HL-60/S4 treated with retinoic acid at 250 ng/mL for 4 days and 3 days (cell line): ENCODE data around the gene RDH11.

Experiments
- in situ Hi-C: fragments of 300-500 bp; cut with MboI; formaldehyde crosslinking; loops from 2 replicates; pipeline ENCODE4 v1.7.0; 2022; ENCODE audit warnings: low sequenced_read_pairs

RDH11 gene, protein sequence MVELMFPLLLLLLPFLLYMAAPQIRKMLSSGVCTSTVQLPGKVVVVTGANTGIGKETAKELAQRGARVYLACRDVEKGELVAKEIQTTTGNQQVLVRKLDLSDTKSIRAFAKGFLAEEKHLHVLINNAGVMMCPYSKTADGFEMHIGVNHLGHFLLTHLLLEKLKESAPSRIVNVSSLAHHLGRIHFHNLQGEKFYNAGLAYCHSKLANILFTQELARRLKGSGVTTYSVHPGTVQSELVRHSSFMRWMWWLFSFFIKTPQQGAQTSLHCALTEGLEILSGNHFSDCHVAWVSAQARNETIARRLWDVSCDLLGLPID

DNA sequence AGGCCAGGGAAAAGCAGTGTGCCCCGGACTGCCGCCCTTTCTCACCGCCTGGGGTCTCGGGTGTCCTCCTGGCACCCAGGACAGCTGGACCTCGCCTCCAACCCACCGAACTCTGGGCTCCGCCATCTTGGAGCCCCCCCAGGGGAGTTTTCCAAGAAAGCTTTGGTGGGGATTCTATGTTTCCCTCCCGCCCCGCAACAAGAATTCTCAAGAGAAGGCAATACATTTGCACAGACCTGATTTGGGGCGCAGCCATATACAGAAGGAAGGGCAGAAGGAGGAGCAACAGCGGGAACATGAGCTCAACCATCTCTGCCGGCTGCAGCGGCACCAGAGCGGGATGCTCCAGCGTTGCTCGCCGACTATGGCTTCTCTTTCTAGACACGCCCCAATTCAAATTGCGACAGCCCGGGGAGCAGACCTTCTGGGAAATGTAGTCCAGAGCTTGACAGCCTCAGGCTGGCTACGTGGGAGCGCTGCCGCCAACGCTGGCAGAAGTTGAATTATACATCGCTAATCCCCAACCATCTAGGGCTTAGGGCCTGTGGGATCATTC is at the start of gene RDH11:
RDH11 (minus strand) TSS at position 371 of the 556 bp plus-strand sequence; CDS start at position 310, 61 bp downstream.
- in situ Hi-C loops = no loop called here

DNA sequence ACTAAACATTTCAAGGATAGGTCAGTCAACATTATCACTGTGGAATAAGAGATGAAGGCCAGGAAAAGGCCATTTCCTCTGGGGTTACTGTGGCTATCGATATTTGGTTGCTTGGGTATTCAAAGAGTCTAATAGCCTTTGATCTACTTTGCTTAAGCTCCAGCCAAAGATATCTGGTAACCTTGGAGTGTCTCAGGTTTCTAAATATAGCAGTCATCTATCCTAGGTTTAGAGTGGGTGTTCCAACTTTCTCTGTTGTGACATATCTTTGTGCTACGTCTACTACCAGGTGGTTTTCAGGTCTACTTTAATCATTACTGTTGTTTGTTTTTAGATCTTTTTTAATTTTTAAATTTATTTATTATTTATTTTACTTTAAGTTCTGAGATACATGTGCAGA is 48.5 kb upstream of the RDH11 start:
- in situ Hi-C loops = no loop called here

DNA sequence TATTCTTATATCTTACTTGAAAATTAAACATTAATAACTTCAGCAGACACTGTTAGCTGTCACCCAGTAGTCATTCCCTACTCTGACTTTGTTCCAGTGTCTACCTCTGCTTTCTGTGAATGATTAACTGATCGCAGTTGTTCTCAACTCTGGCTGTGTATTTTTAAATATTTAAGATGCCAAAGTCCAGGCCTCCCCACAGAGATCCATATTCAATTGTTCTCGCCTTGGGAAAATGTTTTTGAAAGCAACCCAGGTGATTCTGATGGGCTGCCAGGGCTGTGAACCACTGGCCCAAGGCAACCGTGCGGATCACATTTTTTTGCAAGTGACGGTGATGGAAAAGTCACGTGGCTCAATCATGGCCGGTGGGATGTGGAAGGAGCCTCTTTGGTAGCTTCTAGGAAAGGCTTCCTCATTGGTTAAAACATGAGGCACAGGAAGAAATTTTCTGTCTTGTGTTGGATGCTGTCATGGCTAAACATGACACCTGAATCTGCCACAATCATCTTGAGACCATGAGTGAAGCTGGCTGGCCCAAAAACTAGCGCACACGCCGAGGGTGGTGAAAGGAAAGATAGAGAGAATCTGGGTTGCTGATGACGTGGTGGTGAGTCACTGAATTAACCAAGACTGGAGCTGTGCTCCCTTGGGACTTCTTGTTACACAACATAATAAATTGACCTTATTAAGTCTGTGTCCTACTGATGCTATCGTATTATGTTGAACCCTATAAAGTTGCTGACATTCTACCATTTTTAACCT is 43.4 kb upstream of the RDH11 start:
- in situ Hi-C loops = no loop called here

DNA sequence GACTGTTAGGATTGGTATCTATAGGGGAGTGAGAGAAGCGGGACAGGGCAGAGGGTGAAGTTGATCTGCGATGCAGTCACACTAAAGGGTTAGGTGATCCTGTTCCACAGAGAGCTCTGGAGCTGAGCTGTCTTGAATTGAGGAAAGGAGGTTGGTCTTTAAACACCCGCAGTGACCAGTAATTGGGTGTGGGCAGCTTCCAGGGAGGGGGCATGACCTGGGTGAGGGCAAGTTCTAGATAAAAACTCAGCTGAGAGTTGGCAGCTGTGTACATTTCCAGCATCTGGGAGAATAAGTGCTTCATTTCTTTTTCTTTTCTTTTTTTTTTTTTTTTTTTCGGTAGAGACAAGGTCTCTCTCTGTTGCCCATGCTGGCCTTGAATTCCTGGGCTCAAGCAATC is 41.2 kb upstream of the RDH11 start:
- in situ Hi-C loops = no loop called here

DNA sequence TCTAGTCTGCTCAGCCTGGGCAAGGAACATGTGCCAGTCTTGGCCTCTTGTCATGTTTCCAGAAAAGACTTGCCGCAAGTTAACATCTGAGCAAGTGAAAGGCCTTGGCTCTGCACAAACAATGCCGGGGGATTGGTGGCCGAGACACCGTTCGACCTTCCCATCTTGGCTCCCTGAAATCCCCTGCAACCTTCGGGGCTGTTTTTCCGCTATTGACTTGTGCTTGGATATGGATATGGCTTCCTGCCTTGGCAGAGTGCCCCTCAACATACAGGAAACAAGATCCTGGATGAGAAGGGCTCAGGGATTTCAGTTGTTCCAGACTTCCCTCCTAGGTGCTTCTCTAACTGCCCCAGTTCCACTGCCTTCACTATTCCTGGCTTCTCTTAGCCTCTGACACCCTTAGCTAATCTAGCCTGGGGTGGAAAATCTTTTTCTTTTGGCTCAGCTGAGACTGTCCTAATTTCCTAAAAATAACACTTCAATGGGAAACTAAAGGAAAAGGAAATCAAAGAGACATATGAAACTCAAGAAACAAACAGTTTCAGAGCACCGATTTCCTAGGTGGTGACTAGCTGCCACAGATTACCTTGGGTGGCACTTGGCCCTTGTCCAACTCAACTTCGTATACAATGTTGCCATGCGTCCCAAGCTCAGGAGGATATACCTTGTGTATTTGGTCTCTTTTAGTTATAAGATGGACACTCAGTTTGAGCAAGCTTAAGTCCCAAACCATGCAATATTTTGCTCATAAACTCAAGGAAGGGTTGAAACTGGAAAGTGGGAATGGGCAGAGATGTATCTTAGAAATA is 40.0 kb upstream of the RDH11 start:
- in situ Hi-C loops = no loop called here

DNA sequence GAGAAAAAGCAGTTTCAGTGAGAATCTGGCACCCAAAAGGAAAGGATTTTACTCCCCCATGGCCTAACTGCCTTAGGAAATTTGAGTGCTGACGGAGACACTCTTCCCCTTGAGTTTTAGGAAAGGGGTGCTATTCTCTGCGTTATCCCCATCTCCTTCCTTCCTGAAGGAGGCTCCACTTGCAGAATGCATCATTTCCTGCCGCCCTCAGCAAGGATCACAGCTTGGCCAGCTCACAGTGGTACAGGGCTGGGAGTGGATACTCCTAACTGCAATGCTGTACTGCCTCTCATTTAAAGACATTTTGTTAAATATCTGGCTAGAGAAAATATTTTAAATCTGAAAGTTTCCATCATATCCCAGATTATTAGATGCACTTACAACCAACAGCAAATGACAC is 39.1 kb upstream of the RDH11 start:
- in situ Hi-C loops = no loop called here

DNA sequence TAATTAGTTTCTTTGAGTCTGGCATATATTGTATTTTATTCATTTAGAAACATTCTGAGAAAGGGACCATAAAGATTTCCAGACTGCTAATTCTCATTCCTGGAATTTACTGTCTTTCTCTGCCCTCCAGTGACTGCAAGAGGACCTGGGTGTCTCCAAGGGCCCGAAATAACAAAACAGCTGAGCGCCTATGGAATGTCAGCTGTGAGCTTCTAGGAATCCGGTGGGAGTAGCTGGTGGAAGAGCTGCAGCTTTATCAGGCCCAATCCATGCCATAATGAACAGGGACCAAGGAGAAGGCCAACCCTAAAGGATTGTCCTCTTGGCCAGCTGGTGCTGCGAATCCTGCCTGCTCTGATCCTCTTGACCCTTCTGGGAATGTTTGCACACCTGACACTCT is 38.1 kb upstream of the RDH11 start:
- in situ Hi-C loops = no loop called here

DNA sequence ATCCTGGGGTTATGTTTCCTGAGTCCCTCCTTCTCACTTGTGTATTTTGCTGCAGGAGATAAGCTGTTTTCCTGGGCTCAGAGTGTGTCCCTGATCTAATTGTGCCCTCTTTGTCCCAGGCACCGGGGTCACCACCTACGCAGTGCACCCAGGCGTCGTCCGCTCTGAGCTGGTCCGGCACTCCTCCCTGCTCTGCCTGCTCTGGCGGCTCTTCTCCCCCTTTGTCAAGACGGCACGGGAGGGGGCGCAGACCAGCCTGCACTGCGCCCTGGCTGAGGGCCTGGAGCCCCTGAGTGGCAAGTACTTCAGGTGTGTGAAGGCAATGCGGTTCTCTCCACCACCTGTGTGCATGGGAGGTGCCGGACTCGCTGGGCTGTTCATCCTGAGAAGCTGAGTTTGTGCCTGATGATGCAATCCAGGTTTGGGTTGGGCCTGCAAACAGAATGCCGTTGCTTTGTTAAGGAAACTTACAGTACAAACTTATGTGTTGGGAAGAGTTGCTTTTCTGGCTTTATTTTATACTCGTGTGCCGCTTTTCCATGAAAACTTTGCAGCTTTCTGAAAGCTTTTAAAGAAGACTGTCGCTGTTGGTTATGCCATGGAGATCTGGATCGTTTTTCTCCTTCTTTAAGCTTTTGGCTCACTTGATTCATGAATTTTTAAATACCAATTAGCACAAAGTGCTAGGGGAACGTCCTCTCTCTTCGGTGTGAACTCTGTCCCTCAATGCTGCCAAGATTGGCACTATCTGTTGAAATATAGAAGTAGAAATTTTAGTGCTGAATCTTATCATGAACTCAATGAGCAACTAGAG is 33.7 kb upstream of the RDH11 start:
- in situ Hi-C loops = no loop called here

DNA sequence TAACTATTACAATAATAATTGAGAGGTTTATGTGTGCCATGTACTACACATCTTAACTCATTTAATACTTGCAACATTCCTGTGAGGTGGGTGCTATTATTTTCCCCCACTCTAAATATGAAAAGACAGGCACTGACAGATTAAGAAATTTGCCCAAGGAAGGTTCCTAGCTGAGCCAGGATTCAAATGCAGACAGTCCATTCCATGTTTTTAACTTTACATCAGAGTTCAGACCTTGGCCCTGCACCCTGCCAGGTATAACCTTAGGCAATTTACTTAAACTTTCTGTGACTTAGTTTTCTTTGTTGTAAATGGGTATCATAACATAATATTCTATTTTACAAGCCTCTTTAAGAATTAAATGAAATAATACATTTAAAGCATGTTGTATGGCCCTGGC is 32.7 kb upstream of the RDH11 start:
- in situ Hi-C loops = no loop called here

DNA sequence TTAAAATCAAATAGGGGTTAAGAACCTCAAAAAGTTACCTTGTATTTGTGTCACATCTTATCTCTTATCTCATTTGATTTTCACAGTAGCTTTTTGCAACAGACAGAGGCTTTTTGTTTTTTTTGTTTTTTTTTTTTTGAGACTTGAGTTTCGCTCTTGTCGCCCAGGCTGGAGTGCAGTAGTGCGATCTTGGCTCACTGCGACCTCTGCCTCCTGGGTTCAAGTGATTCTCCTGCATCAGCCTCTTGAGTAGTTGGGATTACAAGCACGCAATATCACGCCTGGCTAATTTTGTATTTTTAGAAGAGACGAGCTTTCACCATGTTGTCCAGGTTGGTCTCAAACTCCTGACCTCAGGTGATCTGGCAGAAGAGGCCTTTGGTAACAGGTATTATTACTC is 31.8 kb upstream of the RDH11 start:
- in situ Hi-C loops = no loop called here

DNA sequence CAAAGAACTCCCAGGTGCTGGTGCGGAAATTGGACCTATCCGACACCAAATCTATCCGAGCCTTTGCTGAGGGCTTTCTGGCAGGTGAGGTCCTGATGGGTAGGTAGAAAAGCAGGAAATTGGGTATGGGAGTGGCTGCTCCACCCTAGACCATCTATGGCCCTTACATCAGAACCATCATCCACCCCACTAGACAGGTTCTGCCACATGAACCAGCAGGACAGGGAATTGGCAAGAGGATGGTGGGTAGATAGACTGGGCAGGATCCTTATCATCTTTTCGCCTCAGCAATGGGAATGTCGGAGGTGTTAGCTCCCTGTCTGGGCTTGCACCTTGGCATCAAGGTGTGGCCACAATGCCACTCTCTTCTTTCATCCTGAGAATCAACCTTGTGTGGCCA is 29.6 kb upstream of the RDH11 start:
- in situ Hi-C loops = no loop called here

DNA sequence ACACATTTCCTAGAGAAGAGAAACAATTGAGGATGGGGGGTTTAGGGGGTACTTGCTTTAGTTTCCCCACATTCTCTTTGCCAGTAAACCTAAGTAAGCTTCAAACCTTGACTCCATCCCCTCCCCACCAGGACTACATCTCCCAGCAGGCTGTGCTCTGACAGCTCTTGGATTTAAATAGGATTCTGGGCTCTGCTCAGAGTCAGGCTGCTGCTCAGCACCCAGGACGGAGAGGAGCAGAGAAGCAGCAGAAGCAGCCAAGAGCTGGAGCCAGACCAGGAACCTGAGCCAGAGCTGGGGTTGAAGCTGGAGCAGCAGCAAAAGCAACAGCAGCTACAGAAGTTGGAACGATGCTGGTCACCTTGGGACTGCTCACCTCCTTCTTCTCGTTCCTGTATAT is 26.7 kb upstream of the RDH11 start:
- in situ Hi-C loops = loop anchor here (25.0 kb wide), 1 partner anchor 285 kb away; no protein-coding TSS in a partner anchor

DNA sequence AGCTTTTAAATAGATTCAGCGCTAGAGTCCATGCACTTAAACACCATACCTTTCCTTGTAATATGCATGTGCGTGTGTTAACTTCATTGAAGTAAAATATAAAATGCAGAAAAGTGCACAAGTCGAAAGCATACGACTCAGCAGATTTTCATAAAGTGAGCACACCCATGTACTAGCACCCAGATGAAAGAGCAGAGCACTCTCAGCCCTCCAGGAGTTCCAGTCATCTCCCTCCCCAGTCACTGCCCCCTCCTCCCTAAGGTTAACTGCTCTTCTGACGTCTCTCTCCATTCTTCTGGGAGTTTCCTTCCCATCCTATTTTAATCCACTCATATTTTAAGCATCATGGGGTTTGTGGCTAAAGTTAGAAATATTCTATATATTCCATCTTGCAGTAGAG is 26.3 kb upstream of the RDH11 start:
- in situ Hi-C loops = loop anchor here (25.0 kb wide), 1 partner anchor 285 kb away; no protein-coding TSS in a partner anchor

DNA sequence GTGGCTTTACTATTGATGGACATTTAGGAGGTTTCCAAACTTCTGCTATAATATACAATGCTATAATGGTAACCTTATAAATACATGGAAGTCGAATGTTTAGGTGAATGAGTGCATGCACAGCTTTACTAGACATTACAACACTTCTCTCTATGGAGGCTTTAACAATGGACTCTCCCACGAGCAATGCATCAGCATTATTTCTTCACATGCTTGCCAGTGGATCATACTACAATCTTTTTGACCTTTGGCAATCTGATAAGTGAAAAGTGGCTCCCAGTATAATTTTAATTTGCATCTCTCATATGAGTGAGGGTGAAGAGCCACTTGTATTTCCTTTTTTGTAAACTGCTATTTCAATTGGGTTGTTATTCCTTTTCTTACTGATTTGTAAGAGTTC is 24.3 kb upstream of the RDH11 start:
- in situ Hi-C loops = loop anchor here (25.0 kb wide), 1 partner anchor 283 kb away; no protein-coding TSS in a partner anchor

DNA sequence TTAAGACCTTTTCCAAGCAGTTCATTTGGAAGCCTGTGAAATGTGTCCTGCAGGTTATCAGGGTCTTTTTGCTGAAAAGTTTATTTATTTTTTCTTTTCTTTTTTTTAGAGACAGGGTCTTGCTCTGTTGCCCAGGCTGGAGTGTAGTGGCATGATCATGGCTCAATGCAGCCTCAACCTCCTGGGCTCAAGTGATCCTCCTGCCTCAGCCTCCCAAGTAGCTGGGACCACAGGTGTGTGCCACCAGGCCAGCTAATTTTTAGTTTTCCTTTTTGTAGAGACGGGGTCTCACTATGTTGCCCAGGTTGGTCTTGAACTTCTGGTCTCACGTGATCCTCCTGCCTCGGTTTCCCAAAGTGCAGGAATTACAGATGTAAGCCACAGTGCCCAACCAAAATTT is 23.8 kb upstream of the RDH11 start:
- in situ Hi-C loops = loop anchor here (25.0 kb wide), 1 partner anchor 282 kb away; no protein-coding TSS in a partner anchor

DNA sequence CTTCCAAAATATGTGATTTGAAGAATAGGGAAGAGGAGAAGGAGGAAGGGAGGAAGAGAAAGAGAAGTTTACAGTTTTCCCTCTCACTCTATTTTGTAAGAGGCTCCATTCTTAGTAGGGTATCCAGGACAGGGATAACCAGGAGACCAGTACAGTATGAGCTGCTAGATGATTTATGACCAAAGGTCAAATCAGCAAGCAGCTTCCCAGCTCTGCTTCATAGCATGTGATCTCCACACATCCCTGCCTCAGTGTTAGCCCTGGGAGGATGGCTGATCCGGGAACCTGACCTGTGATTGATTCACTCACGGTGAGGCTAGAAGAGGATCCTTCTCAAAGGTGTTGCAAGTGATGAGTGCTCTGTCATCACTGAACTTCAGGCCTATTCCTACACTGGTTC is 22.7 kb upstream of the RDH11 start:
- in situ Hi-C loops = loop anchor here (25.0 kb wide), 1 partner anchor 281 kb away; no protein-coding TSS in a partner anchor

DNA sequence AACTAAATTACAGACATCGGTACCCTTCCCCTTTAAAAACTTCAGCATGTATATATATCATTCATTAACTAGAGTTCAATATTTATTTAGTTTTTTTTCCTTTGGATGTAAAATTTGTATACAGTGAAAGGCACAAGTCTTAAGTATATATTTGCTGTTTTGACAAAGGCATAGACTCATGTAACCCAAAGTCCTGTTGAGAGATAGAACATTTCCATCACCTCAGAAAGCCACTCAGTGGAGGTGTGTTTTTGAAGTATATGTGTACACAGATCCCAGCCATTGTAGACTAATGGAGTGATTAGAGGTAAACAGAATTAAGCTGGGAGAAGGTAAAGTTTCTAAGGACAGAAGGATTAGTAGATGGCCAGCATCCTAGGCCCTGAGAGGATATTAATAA is 21.5 kb upstream of the RDH11 start:
- in situ Hi-C loops = loop anchor here (25.0 kb wide), 1 partner anchor 280 kb away; no protein-coding TSS in a partner anchor

DNA sequence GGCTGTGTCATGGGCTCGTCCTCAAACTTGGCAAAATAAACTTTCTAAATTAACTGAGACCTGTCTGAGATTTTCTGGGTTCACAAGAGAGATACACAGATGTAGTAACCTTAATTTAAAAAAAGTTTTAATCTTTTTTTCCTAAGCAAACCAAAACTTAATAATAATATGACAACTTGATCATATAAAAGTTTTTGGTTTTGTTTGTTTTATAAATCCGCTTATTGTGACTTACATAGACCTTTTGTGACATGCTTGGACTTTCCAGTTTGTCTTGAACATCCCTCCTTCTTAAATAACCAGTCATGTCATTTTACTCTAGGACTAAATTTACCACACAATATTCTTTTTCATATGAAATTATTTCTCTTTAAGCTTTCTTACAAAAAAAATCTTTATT is 14.6 kb upstream of the RDH11 start:
- in situ Hi-C loops = loop anchor here (25.0 kb wide), 1 partner anchor 273 kb away; no protein-coding TSS in a partner anchor

DNA sequence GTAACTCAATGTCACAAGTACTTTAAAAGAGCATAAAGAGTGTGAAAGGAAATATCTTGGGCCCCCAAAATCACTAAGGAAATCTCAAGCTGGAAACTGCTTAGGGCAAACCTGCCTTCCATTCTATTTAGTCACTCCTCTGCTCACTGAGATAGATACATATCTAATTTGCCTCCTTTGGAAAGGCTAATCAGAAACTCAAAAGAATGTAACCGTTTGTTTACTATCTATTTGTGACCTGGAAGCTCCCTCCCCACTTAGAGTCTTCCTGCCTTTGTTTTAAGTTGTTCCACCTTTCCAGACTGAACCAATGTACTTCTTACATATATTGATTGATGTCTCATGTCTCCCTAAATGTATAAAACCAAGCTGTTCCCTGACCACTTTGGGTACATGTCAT is 14.2 kb upstream of the RDH11 start:
- in situ Hi-C loops = loop anchor here (25.0 kb wide), 1 partner anchor 272 kb away; no protein-coding TSS in a partner anchor

DNA sequence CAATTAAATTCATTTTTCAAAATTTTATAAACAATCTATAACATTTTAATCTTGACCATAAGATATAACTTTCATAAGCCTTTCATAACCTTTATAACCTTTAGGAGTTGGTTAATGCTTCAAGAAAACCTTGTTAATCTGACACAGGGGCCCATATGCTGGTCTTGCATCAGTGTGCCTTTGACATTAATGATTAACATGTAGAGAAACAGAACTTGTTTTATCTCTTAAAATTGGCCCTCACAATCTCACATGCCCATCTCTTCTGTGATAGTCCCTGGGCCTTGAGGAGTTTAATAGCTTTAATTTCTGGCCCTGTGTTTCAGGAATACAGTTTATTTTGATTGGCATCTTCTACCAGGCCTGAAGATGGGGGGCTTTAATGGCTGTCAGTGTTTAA is 13.8 kb upstream of the RDH11 start:
- in situ Hi-C loops = loop anchor here (25.0 kb wide), 1 partner anchor 272 kb away; no protein-coding TSS in a partner anchor
